Activated T-helper 17 cell treated with anti-CD3 and anti-CD28 coated beads, Interleukin-2, amount 50 U/mL, for 72 hours (primary cell): ENCODE data around the gene SPDYE2. TPM values are rescaled to one million over a fixed set of nuclear protein-coding genes. Genes with fewer than 3 reads are reported as not detected.
A peak's percentile ranks its signal among the peaks of the same experiment; 100 is the strongest.
"Not testable (repeated sequence)": the region's sequence is repeated elsewhere in the genome, so short reads cannot be mapped to it uniquely, and the experiment has no call there.

Source experiments
- ATAC-seq: fragments of 150-1000 bp; cut with Tn5 transposase; replicated peaks from 2 replicates; pipeline ENCODE4 v1.10.0; 2021; ENCODE audit warnings: mild to moderate bottlenecking, moderate library complexity
- H3K27ac Mint-ChIP-seq: one replicate; pipeline ENCODE4 v1.8.0; 2022; ENCODE audit warnings: mixed read lengths
- H3K27me3 Mint-ChIP-seq: one replicate; pipeline ENCODE4 v1.8.0; 2022; ENCODE audit warnings: mixed read lengths
- H3K36me3 Mint-ChIP-seq: one replicate; pipeline ENCODE4 v1.8.0; 2022; ENCODE audit warnings: low read depth, mild to moderate bottlenecking, mixed read lengths
- H3K4me1 Mint-ChIP-seq: one replicate; pipeline ENCODE4 v1.8.0; 2022; ENCODE audit warnings: mixed read lengths
- H3K4me3 Mint-ChIP-seq: one replicate; pipeline ENCODE4 v1.8.0; 2022; ENCODE audit warnings: mild to moderate bottlenecking, mixed read lengths
- H3K9me3 Mint-ChIP-seq: one replicate; pipeline ENCODE4 v1.8.0; 2022; ENCODE audit warnings: mixed read lengths
- total RNA-seq, 2 donors: library from RNA; stranded (reverse); gene quantifications; one replicate each; pipeline ENCODE4 v1.2.3, GENCODE V29; 2022

Gene SPDYE2, protein sequence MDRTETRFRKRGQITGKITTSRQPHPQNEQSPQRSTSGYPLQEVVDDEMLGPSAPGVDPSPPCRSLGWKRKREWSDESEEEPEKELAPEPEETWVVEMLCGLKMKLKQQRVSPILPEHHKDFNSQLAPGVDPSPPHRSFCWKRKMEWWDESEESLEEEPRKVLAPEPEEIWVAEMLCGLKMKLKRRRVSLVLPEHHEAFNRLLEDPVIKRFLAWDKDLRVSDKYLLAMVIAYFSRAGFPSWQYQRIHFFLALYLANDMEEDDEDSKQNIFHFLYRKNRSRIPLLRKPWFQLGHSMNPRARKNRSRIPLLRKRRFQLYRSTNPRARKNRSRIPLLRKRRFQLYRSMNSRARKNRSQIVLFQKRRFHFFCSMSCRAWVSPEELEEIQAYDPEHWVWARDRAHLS
- total RNA-seq: not detected

DNA sequence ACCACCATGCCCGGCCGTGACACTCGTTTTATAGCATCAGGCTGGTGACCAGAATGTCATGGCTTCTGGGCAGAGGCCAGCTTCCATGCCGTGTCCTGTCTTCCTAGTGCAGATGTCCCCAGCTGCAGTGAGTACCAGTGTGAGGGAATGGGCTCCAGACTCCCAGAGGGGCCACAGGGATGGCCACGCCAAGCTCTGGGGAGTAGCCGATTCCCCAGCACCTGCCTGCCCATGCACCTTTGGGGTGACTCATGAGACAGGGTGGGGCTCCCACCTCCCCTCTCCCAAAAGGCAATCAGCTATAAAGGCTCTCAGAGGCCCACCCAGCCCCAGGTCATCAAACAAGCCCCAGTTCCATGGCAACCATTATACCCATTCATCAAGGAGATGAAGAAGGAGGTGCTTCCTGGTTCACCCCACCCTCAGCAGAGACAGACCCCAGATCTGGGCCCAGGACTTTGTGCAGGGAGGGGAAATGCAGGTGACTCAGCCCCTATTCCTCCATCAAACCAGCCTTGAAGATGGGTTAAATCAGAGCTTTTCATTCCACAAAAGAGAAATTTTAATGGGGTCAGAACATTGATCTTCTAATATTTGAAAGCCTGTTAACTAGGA lies at the start of gene SPDYE2:
Gene SPDYE2, plus strand, starts transcription at position 419 of the 615 bp plus-strand sequence. CDS start 2,030 bp downstream, outside the sequence.
- H3K27ac Mint-ChIP-seq: not testable (repeated sequence)

DNA sequence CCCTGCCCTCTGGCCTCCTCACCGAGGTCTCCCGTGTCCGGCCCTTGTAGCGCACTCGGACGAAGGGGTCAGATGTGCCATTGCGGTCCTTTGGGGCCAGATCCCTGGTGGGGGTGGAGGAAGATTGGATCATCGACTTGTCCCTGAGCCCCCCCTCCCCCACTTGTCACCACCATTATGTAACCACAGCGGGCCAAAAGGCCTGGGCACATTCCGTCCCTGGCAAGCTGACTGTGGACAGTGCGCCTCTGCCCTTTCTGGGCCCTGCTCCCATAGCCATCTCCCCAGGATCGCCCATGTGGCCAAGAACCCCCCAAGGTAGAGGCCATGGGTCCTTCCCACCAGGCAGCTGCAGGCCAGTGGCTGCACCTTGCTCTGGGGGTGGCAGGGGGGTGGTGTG lies 47.9 kb upstream of the SPDYE2 start:
- H3K27ac Mint-ChIP-seq, H3K4me3 Mint-ChIP-seq, H3K9me3 Mint-ChIP-seq, H3K4me1 Mint-ChIP-seq, H3K27me3 Mint-ChIP-seq, H3K36me3 Mint-ChIP-seq: not testable (repeated sequence)
- ATAC-seq: peak; percentile 14

More for the DNA sequence above, at the start of gene SPDYE2:
- not testable (repeated sequence) for H3K4me1 Mint-ChIP-seq, ATAC-seq, H3K4me3 Mint-ChIP-seq, H3K9me3 Mint-ChIP-seq, H3K27me3 Mint-ChIP-seq, H3K36me3 Mint-ChIP-seq

DNA sequence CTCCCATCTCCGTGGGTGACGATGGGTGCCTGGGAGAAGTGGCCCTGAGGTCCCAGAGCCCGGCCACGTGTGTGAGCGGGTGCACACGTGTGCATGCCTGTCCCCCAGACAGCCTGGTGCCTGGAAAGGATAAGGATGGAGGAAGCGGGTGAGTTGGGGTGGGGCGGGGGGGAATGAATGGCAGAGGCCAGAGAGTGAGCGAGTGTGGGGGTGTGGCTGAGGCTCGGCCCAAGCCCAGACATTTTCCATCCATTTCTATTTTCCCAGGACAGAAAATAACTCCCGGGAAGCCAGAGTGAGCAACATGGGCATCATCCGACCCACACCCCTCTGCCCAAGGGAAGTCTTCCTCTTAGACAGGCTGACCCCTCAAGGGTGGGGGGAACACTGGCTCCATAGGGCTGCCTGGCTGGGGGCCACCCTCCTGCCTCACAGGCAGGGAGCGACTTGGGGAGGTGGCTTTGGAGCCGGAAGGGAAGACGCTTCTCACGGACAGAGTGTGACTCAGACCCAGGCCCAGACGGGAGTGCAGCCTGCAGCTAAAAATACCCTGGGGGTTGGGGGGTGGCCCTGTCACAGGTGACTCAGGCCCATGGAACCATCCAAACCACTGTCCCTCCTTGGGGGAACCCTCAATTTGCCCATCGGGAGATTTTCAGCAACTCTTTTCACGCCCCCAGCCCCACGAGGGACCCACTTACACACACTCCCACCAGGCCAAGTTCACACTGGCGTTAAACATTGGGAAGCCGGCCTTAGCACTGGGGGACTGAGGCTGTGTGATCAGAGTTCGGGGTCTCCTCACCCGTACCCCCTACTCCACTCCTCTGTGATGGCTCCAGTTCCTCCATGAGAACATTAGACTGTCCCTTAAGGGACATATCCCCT lies 45.5 kb upstream of the SPDYE2 start:
- not testable (repeated sequence) for H3K36me3 Mint-ChIP-seq, H3K27ac Mint-ChIP-seq, H3K9me3 Mint-ChIP-seq, H3K4me3 Mint-ChIP-seq, H3K27me3 Mint-ChIP-seq, H3K4me1 Mint-ChIP-seq
- ATAC-seq: peak; percentile 16

DNA sequence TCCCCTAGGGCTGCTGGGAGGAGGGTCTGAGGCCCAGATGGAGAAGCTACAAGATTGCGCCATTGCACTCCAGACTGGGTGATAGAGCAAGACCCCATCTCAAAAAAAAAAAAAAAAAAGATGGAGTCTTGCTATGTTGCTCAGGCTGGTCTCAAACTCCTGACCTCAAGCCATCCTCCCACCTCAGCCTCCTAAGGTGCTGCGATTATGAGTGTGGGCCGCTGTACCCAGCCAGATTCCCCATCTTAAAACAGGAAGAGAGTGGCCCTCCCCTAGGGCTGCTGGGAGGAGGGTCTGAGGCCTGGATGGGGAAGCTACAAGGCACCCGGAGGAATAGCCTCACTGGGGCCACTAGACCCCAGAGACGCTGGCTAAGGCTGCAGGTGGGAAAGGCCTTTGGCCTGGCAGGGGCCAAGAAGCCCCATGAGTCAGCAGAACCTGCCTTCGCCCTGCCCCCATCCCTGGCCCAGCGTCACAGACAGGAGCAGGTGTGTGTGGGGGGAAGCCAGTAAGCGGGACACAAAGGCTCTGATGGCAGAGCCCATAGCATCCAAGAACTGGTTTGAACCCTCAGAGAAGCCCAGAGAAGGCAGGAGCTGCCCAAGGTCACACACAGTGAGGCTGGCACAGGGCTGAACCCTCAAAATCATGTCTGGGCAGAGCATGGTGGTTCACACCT lies 43.5 kb upstream of the SPDYE2 start:
- H3K36me3 Mint-ChIP-seq, H3K4me1 Mint-ChIP-seq, H3K9me3 Mint-ChIP-seq, H3K4me3 Mint-ChIP-seq, H3K27ac Mint-ChIP-seq, H3K27me3 Mint-ChIP-seq, ATAC-seq: not testable (repeated sequence)

DNA sequence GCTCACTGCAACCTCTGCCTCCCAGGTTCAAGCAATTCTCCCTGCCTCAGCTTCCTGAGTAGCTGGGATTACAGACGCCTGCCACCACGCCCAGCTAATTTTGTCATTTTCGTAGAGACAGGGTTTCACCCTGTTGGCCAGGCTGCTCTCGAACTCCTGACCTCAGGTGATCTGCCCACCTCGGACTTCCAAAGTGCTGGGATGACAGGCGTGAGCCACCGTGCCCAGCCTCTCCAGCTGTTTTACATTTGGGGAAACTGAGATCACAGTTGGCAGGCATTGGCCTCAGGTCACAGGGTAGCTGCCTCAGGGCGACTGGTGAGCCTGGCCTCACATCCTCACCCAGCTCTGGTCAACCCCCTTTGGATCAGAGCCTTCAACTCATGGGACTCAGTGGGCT lies 40.5 kb upstream of the SPDYE2 start:
- H3K27me3 Mint-ChIP-seq, ATAC-seq, H3K36me3 Mint-ChIP-seq, H3K9me3 Mint-ChIP-seq, H3K4me1 Mint-ChIP-seq, H3K27ac Mint-ChIP-seq, H3K4me3 Mint-ChIP-seq: not testable (repeated sequence)

DNA sequence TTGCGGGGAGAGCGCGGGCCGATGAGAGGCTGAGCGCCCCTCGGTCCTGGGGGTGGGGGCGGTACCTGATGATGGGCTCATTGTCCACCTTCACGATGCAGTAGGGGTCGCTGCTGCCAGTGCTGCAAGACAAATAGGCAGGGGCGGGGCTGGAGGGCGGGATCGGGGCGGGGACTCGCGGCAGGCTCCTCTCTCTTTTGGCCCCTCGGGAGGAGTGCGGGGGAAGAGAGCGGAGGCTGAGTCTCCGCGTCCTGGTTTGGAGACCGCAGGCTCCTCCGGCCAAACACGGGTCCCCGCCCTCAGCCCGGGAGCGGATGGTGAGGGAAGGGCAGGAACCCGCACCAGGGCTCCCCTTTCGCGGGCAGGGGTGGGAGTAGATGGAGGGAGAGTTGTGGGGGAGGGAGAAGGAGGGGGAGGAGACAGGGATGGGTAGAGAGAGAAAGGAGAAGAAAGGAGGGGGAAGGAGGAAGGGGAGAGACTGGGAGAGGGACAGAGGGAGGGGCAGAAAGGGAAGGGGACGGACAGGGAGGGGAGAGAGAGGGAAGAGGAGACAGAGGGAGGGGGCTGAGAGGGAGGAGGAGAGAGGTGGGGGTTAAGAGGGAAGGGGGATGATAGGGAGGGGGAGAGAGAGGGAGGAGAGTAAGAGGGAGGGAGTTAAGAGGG lies 39.0 kb upstream of the SPDYE2 start:
- not testable (repeated sequence) for H3K36me3 Mint-ChIP-seq

DNA sequence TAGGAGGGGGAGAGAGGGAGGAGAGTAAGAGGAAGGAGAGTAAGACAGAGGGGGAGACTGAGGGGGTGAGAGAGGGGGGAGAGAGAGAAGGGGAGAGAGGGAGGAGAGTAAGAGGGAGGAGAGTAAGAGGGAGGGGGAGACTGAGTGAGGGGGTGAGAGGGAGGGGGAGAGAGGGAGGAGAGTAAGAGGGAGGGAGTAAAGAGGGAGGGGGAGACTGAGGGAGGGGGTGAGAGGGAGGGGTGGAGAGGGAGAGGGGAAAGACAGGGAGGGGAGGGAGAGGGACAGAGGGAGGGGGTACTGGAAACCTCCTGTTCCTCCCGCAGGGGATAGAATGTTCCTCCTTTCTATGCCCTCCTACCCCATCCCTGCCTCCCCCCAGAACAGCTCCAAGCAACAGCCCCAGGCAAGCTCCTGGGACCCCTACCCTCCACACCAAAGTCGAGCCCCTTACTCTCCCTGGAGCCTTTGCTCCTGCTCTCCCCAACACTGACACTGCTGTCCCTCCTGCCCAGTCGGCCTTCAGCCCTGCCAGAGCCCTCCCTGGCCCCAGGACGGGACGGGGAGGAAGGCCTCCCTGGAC lies 38.3 kb upstream of the SPDYE2 start:
- H3K4me1 Mint-ChIP-seq, H3K36me3 Mint-ChIP-seq, H3K4me3 Mint-ChIP-seq, H3K9me3 Mint-ChIP-seq, H3K27me3 Mint-ChIP-seq, ATAC-seq, H3K27ac Mint-ChIP-seq: not testable (repeated sequence)

More for the DNA sequence above, 39.0 kb upstream of the SPDYE2 start:
- not testable (repeated sequence) for H3K27ac Mint-ChIP-seq, H3K27me3 Mint-ChIP-seq, H3K9me3 Mint-ChIP-seq, H3K4me3 Mint-ChIP-seq, H3K4me1 Mint-ChIP-seq
- peak; percentile 55 for ATAC-seq

DNA sequence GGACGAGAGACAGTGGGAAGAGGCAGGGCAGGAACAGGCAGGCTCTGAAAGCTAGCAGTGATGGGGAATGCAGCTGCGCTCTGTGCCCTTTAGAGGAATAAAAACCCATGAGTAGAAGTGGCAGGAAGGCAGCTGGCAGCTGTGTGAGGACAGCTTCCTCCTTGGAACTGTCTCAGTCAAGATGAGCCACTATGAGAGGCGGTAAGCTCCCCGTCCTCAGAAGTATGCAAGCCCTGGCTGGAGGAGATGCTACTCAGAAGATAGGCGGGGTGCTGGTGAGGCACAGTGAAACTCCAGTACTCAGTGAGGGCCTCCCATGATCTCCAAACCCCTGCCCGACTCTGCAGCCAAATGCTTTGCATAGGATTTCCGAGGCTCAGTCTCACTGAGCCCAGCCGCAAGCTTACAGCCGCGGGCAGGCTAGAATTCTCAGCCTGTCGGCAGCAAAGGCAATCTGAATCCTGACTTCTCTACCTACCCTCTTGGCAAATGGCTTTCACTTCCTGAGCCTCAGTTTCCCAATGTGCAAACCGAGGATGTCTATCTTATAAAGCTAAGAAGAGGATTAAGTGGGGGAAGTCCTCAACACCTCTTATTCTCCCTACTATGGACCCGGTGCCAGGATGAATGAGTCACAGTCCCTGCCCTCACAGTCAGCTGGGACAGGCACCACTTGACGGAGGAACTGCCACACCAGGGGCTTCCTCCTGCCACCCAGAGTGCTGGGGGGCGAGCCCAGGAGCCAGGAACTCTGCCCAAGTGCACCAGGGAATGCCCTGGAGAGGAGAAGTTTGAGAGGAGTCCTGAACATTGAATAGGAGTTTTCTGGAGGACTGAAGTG lies 35.9 kb upstream of the SPDYE2 start:
- not testable (repeated sequence) for H3K4me3 Mint-ChIP-seq, H3K4me1 Mint-ChIP-seq, H3K36me3 Mint-ChIP-seq, H3K27ac Mint-ChIP-seq, H3K9me3 Mint-ChIP-seq, H3K27me3 Mint-ChIP-seq
- ATAC-seq: peak; percentile 24

DNA sequence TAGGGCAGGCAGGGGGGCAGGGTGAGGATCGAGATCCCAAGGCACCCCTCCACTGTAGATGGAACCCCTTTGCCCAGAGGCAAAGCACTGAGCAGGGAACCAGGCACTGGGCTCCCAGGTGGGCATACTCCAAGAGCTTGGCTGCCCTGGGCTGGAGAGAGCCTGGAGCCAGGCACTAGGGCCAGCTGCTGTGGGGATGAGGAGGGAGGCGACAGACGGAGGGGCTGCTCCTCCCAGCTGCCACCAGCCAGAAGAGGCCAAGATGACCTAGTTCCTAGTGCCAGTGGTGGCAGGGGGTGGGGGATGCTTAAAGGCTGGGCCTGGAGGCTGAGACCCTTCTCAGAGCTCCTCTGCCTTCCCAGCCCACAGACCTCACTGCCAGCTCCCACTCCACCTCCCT lies 35.1 kb upstream of the SPDYE2 start:
- H3K9me3 Mint-ChIP-seq, H3K27me3 Mint-ChIP-seq, H3K36me3 Mint-ChIP-seq, H3K4me1 Mint-ChIP-seq, H3K27ac Mint-ChIP-seq, H3K4me3 Mint-ChIP-seq, ATAC-seq: not testable (repeated sequence)

DNA sequence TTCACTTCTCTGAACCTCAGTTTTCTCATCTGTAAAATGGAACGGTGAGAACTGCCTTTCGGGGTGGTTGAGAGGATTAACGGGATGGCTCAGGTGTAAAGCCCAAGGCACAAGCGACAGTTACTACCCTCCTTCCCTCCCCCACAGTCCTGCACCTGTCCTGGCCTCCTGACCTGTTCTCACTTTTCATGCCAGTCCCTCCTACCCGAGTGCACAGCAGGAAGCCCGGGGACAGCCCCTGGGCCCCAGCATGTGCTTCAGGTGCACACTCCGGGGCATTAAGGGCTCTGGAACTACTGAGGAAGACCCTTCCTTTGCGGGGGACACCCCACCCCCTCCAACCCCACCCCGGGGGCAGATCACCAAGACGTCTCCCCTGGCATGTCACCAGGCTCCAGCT lies 34.1 kb upstream of the SPDYE2 start:
- H3K9me3 Mint-ChIP-seq, H3K36me3 Mint-ChIP-seq, H3K4me1 Mint-ChIP-seq, H3K27me3 Mint-ChIP-seq, H3K4me3 Mint-ChIP-seq, H3K27ac Mint-ChIP-seq: not testable (repeated sequence)
- ATAC-seq: peak; percentile 34

DNA sequence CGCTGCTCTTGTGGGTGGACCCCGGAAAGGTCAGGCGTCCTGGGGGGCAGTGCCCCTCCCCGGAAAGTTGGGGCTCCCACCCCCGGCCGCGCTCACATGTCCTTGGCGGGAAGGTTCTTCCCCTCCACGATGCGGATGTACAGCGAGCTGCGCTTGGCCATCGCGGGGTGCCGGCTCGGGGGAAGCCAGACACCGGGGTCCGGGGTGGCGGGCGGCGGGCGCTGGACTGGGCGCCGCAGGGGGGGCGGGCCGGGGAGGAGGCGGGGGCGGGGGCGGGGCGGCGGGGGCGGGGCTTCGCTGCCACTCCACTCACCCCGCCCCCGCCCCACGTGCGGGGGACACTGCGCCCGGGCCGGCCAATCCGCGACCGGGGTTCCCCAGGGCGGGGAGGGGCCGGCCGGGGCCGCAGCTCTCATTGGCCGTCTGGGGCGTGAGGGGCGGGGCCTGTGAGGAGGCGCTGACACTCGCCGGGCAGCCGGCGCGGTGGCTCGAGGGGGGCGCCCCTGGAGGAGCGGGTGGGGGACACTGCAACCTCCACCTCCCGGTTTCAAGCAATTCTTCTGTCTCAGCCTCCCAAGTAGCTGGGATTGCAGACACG lies 33.4 kb upstream of the SPDYE2 start, which contains the start of gene RASA4B:
Gene RASA4B, minus strand, starts transcription at position 228 of the 598 bp plus-strand sequence. Its CDS starts 67 bp downstream, at position 161.
- not testable (repeated sequence) for H3K4me1 Mint-ChIP-seq, H3K36me3 Mint-ChIP-seq, H3K27ac Mint-ChIP-seq, H3K27me3 Mint-ChIP-seq, H3K9me3 Mint-ChIP-seq
- ATAC-seq: peak; percentile 92
- peak within 1 kb of the TSS; percentile 46 for H3K4me3 Mint-ChIP-seq

DNA sequence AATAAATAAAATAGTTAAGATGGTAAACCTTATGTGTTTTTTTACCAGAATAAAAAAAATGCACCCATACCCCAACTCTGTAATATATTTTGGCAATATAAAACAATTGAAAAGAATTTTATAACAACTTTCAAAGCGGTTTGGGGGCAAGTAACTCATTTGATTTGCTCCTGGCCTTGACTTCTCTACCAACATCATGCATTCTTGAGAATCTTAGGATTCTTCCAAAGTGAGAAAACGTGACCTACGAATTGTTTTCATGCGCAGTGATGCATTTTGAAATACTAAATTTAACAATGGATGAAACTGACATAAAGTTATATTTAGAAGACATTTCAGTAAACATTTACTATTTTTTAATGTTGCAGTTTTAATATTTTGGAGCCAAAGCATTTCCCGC lies 30.2 kb upstream of the SPDYE2 start:
- not testable (repeated sequence) for H3K27me3 Mint-ChIP-seq, H3K36me3 Mint-ChIP-seq

DNA sequence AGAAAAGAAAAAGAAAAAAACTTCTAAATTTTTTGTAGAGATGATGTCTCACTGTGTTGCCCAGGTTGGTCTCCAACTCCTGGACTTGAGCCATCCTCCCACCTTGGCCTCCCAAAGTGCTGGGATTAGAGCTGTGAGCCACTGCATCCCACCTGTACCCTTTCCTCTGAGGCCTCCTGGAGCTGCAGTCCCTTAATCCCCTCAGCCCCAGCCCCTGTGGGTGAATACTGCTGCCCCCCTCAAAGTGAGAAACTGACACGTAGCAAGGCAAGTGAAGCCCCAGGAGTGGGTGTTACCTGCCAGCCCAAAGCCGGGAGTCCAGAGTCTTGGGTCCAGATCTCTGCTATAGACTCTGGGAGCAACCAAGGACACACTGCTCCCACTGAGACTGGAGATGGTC lies 26.2 kb upstream of the SPDYE2 start:
- H3K27me3 Mint-ChIP-seq, H3K27ac Mint-ChIP-seq, ATAC-seq, H3K36me3 Mint-ChIP-seq, H3K4me3 Mint-ChIP-seq, H3K9me3 Mint-ChIP-seq, H3K4me1 Mint-ChIP-seq: not testable (repeated sequence)

More for the DNA sequence above, 30.2 kb upstream of the SPDYE2 start:
- not testable (repeated sequence) for H3K4me3 Mint-ChIP-seq, H3K9me3 Mint-ChIP-seq, H3K27ac Mint-ChIP-seq, ATAC-seq, H3K4me1 Mint-ChIP-seq
